Lung microvascular endothelial cell (primary cell): ENCODE data around the gene HYI. TPM values are rescaled to one million over a fixed set of nuclear protein-coding genes. Genes with fewer than 3 reads are reported as not detected.
A peak's percentile ranks its signal among the peaks of the same experiment; 100 is the strongest.
"Not testable (repeated sequence)": the region's sequence is repeated elsewhere in the genome, so short reads cannot be mapped to it uniquely, and the experiment has no call there.

Experiments
- DNase-seq, 2 donors: peaks; one replicate each; pipeline versions ENCODE4 v3.0.0 to v3.0.0-alpha.2; 2010; ENCODE audit warnings: low read depth in 2 of 2
- total RNA-seq: library from RNA; depleted of rRNA; stranded (reverse); fragments of >200 nt; gene quantifications from 2 replicates; pipeline ENCODE4 v1.2.1, GENCODE V29; 2014

Gene HYI
- 80.0 and 147 TPM in 2 replicates for total RNA-seq

- DNase-seq, result peak; percentile 87 to 88
These were observed at the start of gene HYI for GRCh38 chr1:43453442-43454269. TSS of gene HYI (minus strand) at chr1:43453931. CDS start at chr1:43453793, 138 bp downstream.

- DNase-seq, result not testable (repeated sequence)
These were observed 48.1 kb upstream of the HYI start for GRCh38 chr1:43501806-43502205.

- no peak for DNase-seq
These were observed 46.2 kb upstream of the HYI start for GRCh38 chr1:43499898-43500297.

GRCh38 chr1:43495204-43495603 lies 41.5 kb upstream of the HYI start:
- DNase-seq, result no peak

- DNase-seq, result no peak
These were observed 40.1 kb upstream of the HYI start for GRCh38 chr1:43493661-43494450.

- peak; percentile 56 to 60 for DNase-seq
These were observed 39.1 kb upstream of the HYI start for GRCh38 chr1:43492826-43493225.

- no peak for DNase-seq
These were observed 37.3 kb upstream of the HYI start for GRCh38 chr1:43491061-43491460.

GRCh38 chr1:43488165-43488564 lies 34.4 kb upstream of the HYI start:
- no peak for DNase-seq

GRCh38 chr1:43484367-43484766 lies 30.6 kb upstream of the HYI start:
- no peak for DNase-seq

- DNase-seq, result no peak
These were observed 28.5 kb upstream of the HYI start for GRCh38 chr1:43482215-43482614.

GRCh38 chr1:43481491-43481890 lies 27.8 kb upstream of the HYI start:
- no peak for DNase-seq

- no peak for DNase-seq
These were observed 25.7 kb upstream of the HYI start for GRCh38 chr1:43479414-43479813.

GRCh38 chr1:43477716-43478115 lies 24.0 kb upstream of the HYI start:
- no peak for DNase-seq

GRCh38 chr1:43475611-43476401 lies 22.1 kb upstream of the HYI start:
- DNase-seq, result peak; percentile 73 to 74

GRCh38 chr1:43473463-43473862 lies 19.7 kb upstream of the HYI start:
- peak; percentile 26 to 36 for DNase-seq

- DNase-seq, result peak; percentile 81 to 94
These were observed 18.9 kb upstream of the HYI start for GRCh38 chr1:43472463-43473151.

- no peak for DNase-seq
These were observed 18.3 kb upstream of the HYI start for GRCh38 chr1:43472087-43472462.

- no peak for DNase-seq
These were observed 16.2 kb upstream of the HYI start for GRCh38 chr1:43469932-43470331.

- DNase-seq, result no peak
These were observed 14.7 kb upstream of the HYI start for GRCh38 chr1:43468414-43468813.

GRCh38 chr1:43466403-43466802 lies 12.7 kb upstream of the HYI start:
- peak in 1 of 2 donors; percentile 67 for DNase-seq

GRCh38 chr1:43465505-43466067 lies 11.9 kb upstream of the HYI start:
- no peak for DNase-seq
